GM06990 (cell line): Measurements from ENCODE around the gene STK39.

ENCODE experiments used
- DNase-seq: peaks from one replicate; pipeline ENCODE4 v3.0.0-alpha.2; 2011; ENCODE audit not compliant: insufficient read length; ENCODE audit errors: extremely low read depth
- H3K27me3 ChIP-seq: replicated peaks from 2 replicates; pipeline ENCODE4 v1.6.0; 2011; ENCODE audit warnings: low read length; ENCODE audit not compliant: control insufficient read depth, insufficient read depth
- H3K36me3 ChIP-seq: 2 replicates; pipeline ENCODE4 v1.5.1; 2011; ENCODE audit warnings: low read length; ENCODE audit not compliant: control insufficient read depth, insufficient read depth
- H3K4me3 ChIP-seq: replicated peaks from 2 replicates; pipeline ENCODE4 v1.5.1; 2011; ENCODE audit warnings: low read depth, mild to moderate bottlenecking, control low read depth, low read length
- CTCF ChIP-seq: IDR thresholded peaks from 2 replicates; pipeline ENCODE4 v1.5.1; 2011; ENCODE audit warnings: low read length, control low read depth, mild to moderate bottlenecking, inconsistent platforms; ENCODE audit not compliant: insufficient read depth, poor library complexity, severe bottlenecking

Gene STK39

GRCh38 chr2:167962436-167963226, 284.8 kb downstream of the STK39 start:
- Histone ChIP-seq H3K27me3 (no peaks in the 10 kb centered on the region), H3K36me3 (no peaks in the 10 kb centered on the region), H3K4me3 (no peak overlapping the region)
- DNase-seq: no peak
- TF ChIP-seq CTCF: no peak

GRCh38 chr2:167961536-167962048, 285.8 kb downstream of the STK39 start:
- Histone ChIP-seq H3K4me3 (no peak overlapping the region), H3K27me3 (no peaks in the 10 kb centered on the region), H3K36me3 (no peaks in the 10 kb centered on the region)
- no peak for TF ChIP-seq CTCF
- DNase-seq: no peak

- no peak for TF ChIP-seq CTCF
- no peak for DNase-seq
- Histone ChIP-seq H3K4me3 (no peak overlapping the region), H3K36me3 (no peaks in the 10 kb centered on the region), H3K27me3 (no peaks in the 10 kb centered on the region)
Observed at GRCh38 chr2:167960089-167960747, 287.2 kb downstream of the STK39 start.

GRCh38 chr2:167957662-167958061, 289.7 kb downstream of the STK39 start:
- no peaks in the 10 kb centered on the region for H3K27me3 ChIP-seq
- no peak overlapping the region for H3K4me3 ChIP-seq
- no peak for DNase-seq
- no peak for TF ChIP-seq CTCF
- no peaks in the 10 kb centered on the region for H3K36me3 ChIP-seq

- H3K36me3 ChIP-seq: no peaks in the 10 kb centered on the region
Observed at GRCh38 chr2:167955264-167955906, 292.0 kb downstream of the STK39 start.

More at GRCh38 chr2:167955264-167955906, 292.0 kb downstream of the STK39 start:
- Histone ChIP-seq H3K27me3 (no peaks in the 10 kb centered on the region), H3K4me3 (no peak overlapping the region)
- no peak for DNase-seq
- no peak for TF ChIP-seq CTCF
